SU-DHL-6 (cell line): ENCODE measurements around the gene ABTB1.
"Not testable (repeated sequence)": the region's sequence is repeated elsewhere in the genome, so short reads cannot be mapped to it uniquely, and the experiment has no call there.

Experiments used
- EZH2phosphoT487 ChIP-seq: fragments of 200-600 bp; sonication (generic), shearing (Covaris generic); conservative IDR thresholded peaks from 2 replicates; pipeline ENCODE4 v1.6.1; 2018; ENCODE audit warnings: mild to moderate bottlenecking, antibody characterized with exemption, low read length, moderate library complexity, mixed read lengths
- TF ChIP-seq, protein P1 (sequence below): fragments of 200-600 bp; sonication (generic); IDR thresholded peaks from one replicate; pipeline ENCODE4 v1.5.1; 2017; ENCODE audit warnings: antibody characterized with exemption, mild to moderate bottlenecking, low read length, moderate library complexity; ENCODE audit not compliant: insufficient read depth, poor library complexity, severe bottlenecking

DNA sequence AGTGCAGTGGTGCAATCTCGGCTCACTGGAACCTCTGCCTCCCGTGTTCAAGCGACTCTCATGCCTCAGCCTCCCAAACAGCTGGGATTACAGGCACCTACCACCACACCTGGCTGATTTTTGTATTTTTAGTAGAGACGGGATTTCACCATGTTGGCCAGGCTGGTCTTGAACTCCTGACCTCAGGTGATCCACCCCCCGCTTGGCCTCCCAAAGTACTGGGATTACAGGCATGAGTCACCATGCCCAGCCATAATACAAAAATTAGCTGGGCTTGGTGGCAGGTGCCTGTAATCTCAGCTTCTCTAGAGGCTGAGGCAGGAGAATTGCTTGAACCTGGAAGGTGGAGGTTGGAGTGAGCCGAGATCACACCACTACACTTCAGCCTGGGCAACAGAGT lies 17.8 kb upstream of the ABTB1 start:
- TF ChIP-seq, protein P1, sequence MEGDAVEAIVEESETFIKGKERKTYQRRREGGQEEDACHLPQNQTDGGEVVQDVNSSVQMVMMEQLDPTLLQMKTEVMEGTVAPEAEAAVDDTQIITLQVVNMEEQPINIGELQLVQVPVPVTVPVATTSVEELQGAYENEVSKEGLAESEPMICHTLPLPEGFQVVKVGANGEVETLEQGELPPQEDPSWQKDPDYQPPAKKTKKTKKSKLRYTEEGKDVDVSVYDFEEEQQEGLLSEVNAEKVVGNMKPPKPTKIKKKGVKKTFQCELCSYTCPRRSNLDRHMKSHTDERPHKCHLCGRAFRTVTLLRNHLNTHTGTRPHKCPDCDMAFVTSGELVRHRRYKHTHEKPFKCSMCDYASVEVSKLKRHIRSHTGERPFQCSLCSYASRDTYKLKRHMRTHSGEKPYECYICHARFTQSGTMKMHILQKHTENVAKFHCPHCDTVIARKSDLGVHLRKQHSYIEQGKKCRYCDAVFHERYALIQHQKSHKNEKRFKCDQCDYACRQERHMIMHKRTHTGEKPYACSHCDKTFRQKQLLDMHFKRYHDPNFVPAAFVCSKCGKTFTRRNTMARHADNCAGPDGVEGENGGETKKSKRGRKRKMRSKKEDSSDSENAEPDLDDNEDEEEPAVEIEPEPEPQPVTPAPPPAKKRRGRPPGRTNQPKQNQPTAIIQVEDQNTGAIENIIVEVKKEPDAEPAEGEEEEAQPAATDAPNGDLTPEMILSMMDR, result not testable (repeated sequence)
- not testable (repeated sequence) for TF ChIP-seq EZH2phosphoT487
